C4-2B (cell line): Measurements from ENCODE around the gene ADGRV1.
A peak's percentile ranks its signal among the peaks of the same experiment; 100 is the strongest.

ENCODE experiments used
- H3K27ac ChIP-seq: fragments of 450-650 bp; 2 replicates; pipeline ENCODE4 v1.5.1; 2017
- ZFX ChIP-seq: fragments of 450-650 bp; IDR thresholded peaks from 2 replicates; pipeline ENCODE4 v1.6.1; 2017
- TF ChIP-seq, protein P1 (sequence below): fragments of 450-650 bp; conservative IDR thresholded peaks from 2 replicates; pipeline ENCODE4 v1.5.1; 2017; ENCODE audit warnings: mild to moderate bottlenecking

ADGRV1 gene

DNA sequence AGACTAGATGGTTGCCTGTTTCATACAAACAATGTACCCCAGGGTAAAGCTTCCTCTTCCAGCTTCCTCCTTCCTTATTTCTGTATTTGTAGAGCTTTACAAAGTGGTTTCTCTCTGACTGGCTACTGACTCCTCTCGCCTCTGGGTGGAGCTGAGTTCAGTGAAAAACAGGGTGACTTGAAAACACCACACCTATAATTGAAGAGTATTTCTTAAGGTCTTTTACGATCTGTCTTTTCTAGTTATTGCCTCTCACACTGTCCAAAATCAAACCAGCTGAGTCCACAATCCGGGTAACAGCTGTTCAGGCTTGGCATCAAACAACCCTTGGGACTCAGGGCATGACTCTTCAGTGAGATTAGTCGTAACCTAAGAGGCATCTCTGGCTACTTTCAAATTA, 624.2 kb downstream of the ADGRV1 start:
- no peak for TF ChIP-seq ZFX
- TF ChIP-seq, protein P1, sequence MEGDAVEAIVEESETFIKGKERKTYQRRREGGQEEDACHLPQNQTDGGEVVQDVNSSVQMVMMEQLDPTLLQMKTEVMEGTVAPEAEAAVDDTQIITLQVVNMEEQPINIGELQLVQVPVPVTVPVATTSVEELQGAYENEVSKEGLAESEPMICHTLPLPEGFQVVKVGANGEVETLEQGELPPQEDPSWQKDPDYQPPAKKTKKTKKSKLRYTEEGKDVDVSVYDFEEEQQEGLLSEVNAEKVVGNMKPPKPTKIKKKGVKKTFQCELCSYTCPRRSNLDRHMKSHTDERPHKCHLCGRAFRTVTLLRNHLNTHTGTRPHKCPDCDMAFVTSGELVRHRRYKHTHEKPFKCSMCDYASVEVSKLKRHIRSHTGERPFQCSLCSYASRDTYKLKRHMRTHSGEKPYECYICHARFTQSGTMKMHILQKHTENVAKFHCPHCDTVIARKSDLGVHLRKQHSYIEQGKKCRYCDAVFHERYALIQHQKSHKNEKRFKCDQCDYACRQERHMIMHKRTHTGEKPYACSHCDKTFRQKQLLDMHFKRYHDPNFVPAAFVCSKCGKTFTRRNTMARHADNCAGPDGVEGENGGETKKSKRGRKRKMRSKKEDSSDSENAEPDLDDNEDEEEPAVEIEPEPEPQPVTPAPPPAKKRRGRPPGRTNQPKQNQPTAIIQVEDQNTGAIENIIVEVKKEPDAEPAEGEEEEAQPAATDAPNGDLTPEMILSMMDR, result peak; percentile 28
- no peak overlapping the region for H3K27ac ChIP-seq

DNA sequence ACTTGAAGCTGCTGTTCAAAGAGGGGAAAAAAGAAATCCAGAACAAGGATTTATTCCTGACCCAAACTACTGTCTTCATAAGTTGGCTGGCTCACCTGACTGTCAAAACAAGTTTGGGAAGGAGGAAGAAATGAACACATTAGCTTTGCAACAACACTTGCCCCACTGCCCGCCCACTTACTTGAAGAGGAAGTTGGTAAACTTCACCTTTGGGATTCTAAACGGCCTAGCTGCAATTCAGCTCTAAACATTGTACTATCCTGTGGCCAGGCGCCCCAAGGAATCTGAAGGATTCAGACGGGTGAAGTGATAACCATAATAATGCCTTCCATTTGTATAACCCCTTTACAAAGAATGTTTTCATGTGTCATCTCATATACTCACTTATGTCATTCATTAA, 625.1 kb downstream of the ADGRV1 start:
- no peak for TF ChIP-seq ZFX
- TF ChIP-seq, protein P1, result no peak
- no peak overlapping the region for H3K27ac ChIP-seq

GRCh38 chr5:91186101-91186500, 627.5 kb downstream of the ADGRV1 start:
- TF ChIP-seq, protein P1, result no peak
- no peak for TF ChIP-seq ZFX

GRCh38 chr5:91187032-91187431, 628.4 kb downstream of the ADGRV1 start:
- TF ChIP-seq ZFX, result no peak
- TF ChIP-seq, protein P1, result no peak
- H3K27ac ChIP-seq, result no peak overlapping the region

More at GRCh38 chr5:91186101-91186500, 627.5 kb downstream of the ADGRV1 start:
- H3K27ac ChIP-seq, result no peak overlapping the region

DNA sequence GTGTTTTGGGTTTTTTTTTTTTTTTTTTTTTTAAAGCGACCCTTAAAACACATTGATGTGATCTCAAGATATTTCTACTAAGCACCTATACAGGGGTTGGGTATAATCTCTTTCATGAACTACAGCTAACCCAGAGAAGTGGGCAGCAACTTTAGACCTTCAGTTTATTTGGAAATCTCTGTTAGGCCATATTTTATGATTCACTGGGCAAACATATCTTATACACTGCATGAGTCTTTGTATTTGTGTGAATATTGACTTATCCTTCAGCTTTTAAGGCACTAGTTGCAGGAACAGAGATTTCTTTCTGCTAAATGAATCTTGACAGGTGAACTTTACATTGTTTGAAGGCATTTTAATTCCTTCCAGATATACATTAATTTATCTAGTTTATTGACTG, 630.2 kb downstream of the ADGRV1 start:
- no peak overlapping the region for H3K27ac ChIP-seq
- TF ChIP-seq ZFX, result no peak
- TF ChIP-seq, protein P1, result no peak

DNA sequence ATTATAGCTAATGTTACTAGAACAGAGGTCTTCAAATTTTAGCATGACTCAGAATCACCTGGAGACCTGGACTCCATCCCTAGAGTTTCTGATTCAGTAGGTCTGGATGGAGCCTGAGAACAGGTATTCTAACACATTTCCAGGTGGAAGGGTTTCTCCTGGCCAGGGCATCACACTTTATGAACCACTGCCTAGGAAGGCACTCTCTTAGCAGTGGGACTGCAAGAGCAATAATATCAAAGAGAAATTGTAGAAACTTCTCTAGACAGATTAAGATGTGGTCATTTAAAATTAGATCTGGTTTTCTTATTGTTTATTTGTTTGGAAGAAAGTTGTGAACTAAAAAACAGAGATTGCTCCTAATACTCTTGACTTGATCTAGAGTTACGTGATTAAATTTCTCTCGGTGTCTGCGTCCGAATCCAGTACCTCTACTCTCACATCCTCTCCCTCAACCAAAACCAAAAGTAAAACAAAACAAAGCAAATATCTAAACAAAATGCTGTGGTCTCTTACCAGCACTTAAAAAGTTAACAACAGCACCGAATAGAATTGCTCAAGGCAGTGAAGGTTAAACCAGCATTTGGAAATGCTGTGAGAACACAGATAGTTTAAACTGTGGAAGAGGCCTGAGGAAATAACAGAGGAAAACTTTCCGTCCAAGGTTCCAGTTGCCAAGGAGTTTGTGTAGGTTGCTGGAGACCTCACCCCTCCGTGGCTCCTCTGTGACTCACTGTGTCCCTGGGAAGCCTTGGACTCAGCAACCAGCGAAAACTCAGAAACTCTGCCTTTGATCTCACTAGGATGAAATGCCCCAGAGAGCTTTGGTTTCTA, 631.1 kb downstream of the ADGRV1 start:
- H3K27ac ChIP-seq, result no peak overlapping the region
- TF ChIP-seq ZFX, result no peak
- TF ChIP-seq, protein P1, result no peak

GRCh38 chr5:91190314-91190690, 631.7 kb downstream of the ADGRV1 start:
- TF ChIP-seq, protein P1, result no peak
- no peak for TF ChIP-seq ZFX
- H3K27ac ChIP-seq, result no peak overlapping the region
